K562 (cell line): ENCODE measurements around the gene GOLGA8B. TPM values are rescaled to one million over a fixed set of nuclear protein-coding genes. Genes with fewer than 3 reads are reported as not detected.
"Not testable (repeated sequence)": the region's sequence is repeated elsewhere in the genome, so short reads cannot be mapped to it uniquely, and the experiment has no call there.

Experiments
- ATAC-seq: fragments of 200-7000 bp; cut with Tn5 transposase; 3 replicates; pipeline ENCODE4 v1.9.1; 2020; ENCODE audit warnings: moderate library complexity
- BruUV-seq: library from RNA; stranded (reverse); fragments of 400-500 nt; replicated peaks from 2 replicates; lab custom pipeline; 2021; lab: Mats Ljungman, UMichigan
- CTCF ChIA-PET: fragments of 300-600 bp; formaldehyde crosslinking; extraction: SDS; loops from one replicate; lab custom pipeline; 2021; ENCODE audit warnings: low intra/inter-chr PET ratio; lab: Yijun Ruan, JAX
- POLR2A ChIA-PET: fragments of 300-600, 350-650 bp; sonication (Branson Sonifier 250); formaldehyde crosslinking; extraction: SDS; loops from one replicate; lab custom pipeline; 2021; ENCODE audit warnings: antibody characterized with exemption, inconsistent platforms; lab: Yijun Ruan, JAX
- DNase-seq, 4 experiments: peaks; one replicate each; pipeline versions ENCODE4 v3.0.0 to v3.0.0-alpha.2; 2011 to 2018; ENCODE audit warnings: low spot score in 3 of 4, mixed read lengths in 3 of 4; ENCODE audit errors: extremely low read depth in 1 of 4
- FAIRE-seq: peaks from 2 replicates; lab custom pipeline; 2011; peaks lifted over from hg19 to GRCh38; lab: Jason Lieb, UNC
- H2AFZ ChIP-seq: 2 replicates; pipeline ENCODE4 v1.6.0; 2011; ENCODE audit warnings: low read depth, low read length, control low read depth, inconsistent platforms
- H3K27ac ChIP-seq: fragments of 200-600 bp; 3 replicates; pipeline ENCODE4 v1.8.0; 2011; ENCODE audit warnings: low read depth, mild to moderate bottlenecking, control low read depth, inconsistent platforms, low read length, moderate library complexity, mixed read lengths; ENCODE audit errors: extremely low read depth
- H3K27me3 ChIP-seq, 2 experiments: fragments of 300-600 bp in 1 of 2; 2 replicates in 1 of 2; 3 replicates in 1 of 2; pipeline versions ENCODE4 v1.6.0 to v1.8.0; 2011; ENCODE audit warnings: inconsistent platforms in 2 of 2, low read length in 2 of 2, mild to moderate bottlenecking in 1 of 2, mixed read lengths in 1 of 2, moderate library complexity in 1 of 2; ENCODE audit not compliant: control insufficient read depth in 2 of 2, insufficient read depth in 2 of 2
- H3K36me3 ChIP-seq: fragments of 300-600 bp; 3 replicates; pipeline ENCODE4 v1.8.0; 2011; ENCODE audit warnings: mild to moderate bottlenecking, low read length, inconsistent platforms; ENCODE audit not compliant: control insufficient read depth, insufficient read depth
- H3K4me1 ChIP-seq, 2 experiments: fragments of 200-600 bp in 1 of 2; replicated peaks in 1 of 2; 2 replicates in 1 of 2; 3 replicates in 1 of 2; pipeline versions ENCODE4 v1.5.1 to v1.8.0; 2011; ENCODE audit warnings: inconsistent platforms in 2 of 2, low read length in 2 of 2, mild to moderate bottlenecking in 1 of 2, mixed read lengths in 1 of 2, moderate library complexity in 1 of 2; ENCODE audit not compliant: control insufficient read depth in 2 of 2, insufficient read depth in 2 of 2
- H3K4me2 ChIP-seq: 2 replicates; pipeline ENCODE4 v1.6.1; 2011; ENCODE audit warnings: low read length, control low read depth, inconsistent platforms, mixed read lengths; ENCODE audit not compliant: insufficient read depth
- H3K4me3 ChIP-seq: fragments of 200-600 bp; sonication (generic), shearing (Covaris generic); 2 replicates; pipeline ENCODE4 v1.5.1; 2016; ENCODE audit warnings: control low read depth, inconsistent platforms
- H3K79me2 ChIP-seq: fragments of 200-600 bp; 3 replicates; pipeline ENCODE4 v1.8.0; 2011; ENCODE audit warnings: low read length, inconsistent platforms; ENCODE audit not compliant: control insufficient read depth, insufficient read depth
- H3K9ac ChIP-seq, 2 experiments: 2 replicates each; pipeline versions ENCODE4 v1.6.0 to v1.6.1; 2011; ENCODE audit warnings: low read depth in 2 of 2, low read length in 2 of 2, control low read depth in 1 of 2, inconsistent platforms in 1 of 2, mild to moderate bottlenecking in 1 of 2, mixed read lengths in 1 of 2; ENCODE audit not compliant: insufficient read depth in 1 of 2
- H3K9me1 ChIP-seq: one replicate; pipeline ENCODE4 v1.6.0; 2011; ENCODE audit warnings: inconsistent platforms, mild to moderate bottlenecking, low read length, moderate library complexity; ENCODE audit not compliant: control insufficient read depth, insufficient read depth
- H3K9me3 ChIP-seq: replicated peaks from 2 replicates; pipeline ENCODE4 v1.5.1; 2011; ENCODE audit warnings: low read depth, low read length, inconsistent platforms; ENCODE audit not compliant: control insufficient read depth, insufficient read depth
- H4K20me1 ChIP-seq: replicated peaks from 2 replicates; pipeline ENCODE4 v1.6.1; 2011; ENCODE audit warnings: low read length, inconsistent platforms, mixed read lengths; ENCODE audit not compliant: control insufficient read depth, insufficient read depth
- CEBPB ChIP-seq: fragments of 450-650 bp; IDR thresholded peaks from 2 replicates; pipeline ENCODE4 v1.6.1; 2016; ENCODE audit warnings: missing genetic modification characterization, missing compliant biosample characterization
- WGBS: fragments of 100-300 bp; shearing (Covaris generic); methylation state at CpG from one replicate; pipeline ENCODE4 v1.1.6; 2016; ENCODE audit warnings: low coverage, mixed read lengths; ENCODE audit not compliant: insufficient coverage; ENCODE audit errors: missing lambda C conversion rate; 5-methylcytosine and 5-hydroxymethylcytosine counted together
- in situ Hi-C: fragments of 300-500 bp; cut with MboI; formaldehyde crosslinking; loops from 4 replicates; pipeline ENCODE4 v1.15.0; 2018; ENCODE audit warnings: inconsistent platforms, mixed read lengths
- intact Hi-C: fragments of 100-400 bp; cut with micrococcal nuclease; formaldehyde crosslinking; loops from 2 replicates; pipeline ENCODE4 v1.14.2; 2022
- polyA plus RNA-seq, 8 experiments: library from polyadenylated mRNA; depleted of rRNA in 4 of 8; stranded (reverse) in 5 of 8; unstranded in 3 of 8; fragments of >200 nt; fragmentation: Nextera tagmentation in 2 of 8; fragmentation: Illumina TruSeq in 1 of 8; extraction: Ambion mirVana in 2 of 8; extraction: Trizol in 1 of 8; gene quantifications; 2 replicates each; pipeline versions ENCODE4 v1.2.1 to v1.2.3, GENCODE V29; 2011 to 2014; ENCODE audit warnings: inconsistent platforms in 1 of 8, missing spikeins in 1 of 8
- total RNA-seq, 7 experiments: library from RNA; depleted of rRNA in 6 of 7; stranded (reverse); fragments of >200 nt in 6 of 7; fragmentation: Illumina TruSeq in 2 of 7; extraction: Trizol in 2 of 7; gene quantifications; 2 replicates each; pipeline versions ENCODE4 v1.2.1 to v1.2.3, GENCODE V29; 2011 to 2021; ENCODE audit warnings: low replicate concordance in 1 of 7

The GOLGA8B gene
- total and polyA plus RNA-seq, 9 of the 15 experiments (the other 6 are each of a cell fraction or from before 2014, with no cell fraction given): 7.9 to 236 (median 54.1) TPM

- H3K27ac ChIP-seq, BruUV-seq, FAIRE-seq, H3K79me2 ChIP-seq, H3K9me1 ChIP-seq, CTCF ChIA-PET, H3K9me3 ChIP-seq, H3K9ac ChIP-seq, H3K4me1 ChIP-seq, H3K4me2 ChIP-seq, DNase-seq, H3K27me3 ChIP-seq, ATAC-seq, intact Hi-C loops, H3K4me3 ChIP-seq, H2AFZ ChIP-seq, H4K20me1 ChIP-seq, H3K36me3 ChIP-seq, in situ Hi-C loops: not testable (repeated sequence)
- 71% methylated on average over 13 of the region's 13 CpGs for WGBS
- TF ChIP-seq CEBPB (tag): peak; percentile 43
- POLR2A ChIA-PET: interaction anchor here (0.6 kb wide), 1 partner anchor 11 kb away, joined by 3 read pairs; the partner anchor contains the start of gene GOLGA8B
Measured at GRCh38 chr15:34572019-34572641, 11.3 kb downstream of the GOLGA8B start.

- intact Hi-C loops, H4K20me1 ChIP-seq, H3K9me1 ChIP-seq, H3K9me3 ChIP-seq, H3K27ac ChIP-seq, H3K4me2 ChIP-seq, BruUV-seq, H3K36me3 ChIP-seq, in situ Hi-C loops, ATAC-seq, FAIRE-seq, H3K9ac ChIP-seq, H3K79me2 ChIP-seq, DNase-seq, H3K4me3 ChIP-seq, POLR2A ChIA-PET, CTCF ChIA-PET, H3K4me1 ChIP-seq, H3K27me3 ChIP-seq, H2AFZ ChIP-seq: not testable (repeated sequence)
- 66% methylated on average over 3 of the region's 4 CpGs for WGBS
Measured at GRCh38 chr15:34569670-34570396, 13.6 kb downstream of the GOLGA8B start.

GRCh38 chr15:34567174-34567573, 16.3 kb downstream of the GOLGA8B start:
- H3K9me3 ChIP-seq, H4K20me1 ChIP-seq, intact Hi-C loops, H3K4me2 ChIP-seq, H3K27me3 ChIP-seq, CTCF ChIA-PET, H3K9me1 ChIP-seq, H3K4me1 ChIP-seq, POLR2A ChIA-PET, H3K27ac ChIP-seq, FAIRE-seq, DNase-seq, H3K9ac ChIP-seq, H3K79me2 ChIP-seq, H3K36me3 ChIP-seq, BruUV-seq, H3K4me3 ChIP-seq, ATAC-seq, H2AFZ ChIP-seq, in situ Hi-C loops: not testable (repeated sequence)
- WGBS: 53% methylated on average over 5 of the region's 12 CpGs
